Measurements from ENCODE around the gene LAMA2. TPM values are rescaled to one million over a fixed set of nuclear protein-coding genes. Genes with fewer than 3 reads are reported as not detected.

LAMA2 gene
- total RNA-seq, 1 experiment from 2014 or later = 4.2 TPM

DNA sequence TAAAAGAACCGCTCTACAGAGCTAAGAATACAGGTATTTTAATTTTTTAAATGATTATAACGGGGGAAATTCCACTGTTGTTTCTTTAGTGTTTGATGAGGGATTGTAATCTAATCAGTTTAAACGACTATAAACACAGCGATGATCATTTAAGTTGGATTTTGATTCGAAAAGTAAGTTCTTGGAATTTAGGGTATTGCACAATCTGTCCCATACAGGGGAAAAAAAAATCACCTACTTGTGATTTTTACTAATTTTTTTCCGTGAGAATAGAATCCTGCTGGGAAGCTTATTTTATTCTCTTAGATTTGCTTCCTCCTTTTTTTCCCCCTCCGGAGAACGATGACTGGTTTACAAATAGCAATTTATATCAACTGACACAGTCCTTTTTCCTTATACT lies 108.0 kb downstream of the LAMA2 start:
- no peaks in the 10 kb centered on the region for H3K9me3 ChIP-seq (ENCODE audit: control insufficient read depth, low read depth, low read length)
- no peak overlapping the region for H3K27ac ChIP-seq (ENCODE audit: insufficient read length, low read depth, low read length)
- H4K8ac ChIP-seq (replicated peaks; ENCODE audit: insufficient read length, low read depth, low read length) = no peak overlapping the region
- no peak overlapping the region for H4K91ac ChIP-seq (ENCODE audit: insufficient read length, low read depth, low read length)
- no peak overlapping the region for H2BK120ac ChIP-seq (ENCODE audit: low read depth, low read length, poor library complexity, severe bottlenecking)
- H3K4me2 ChIP-seq (ENCODE audit: insufficient read depth, insufficient read length, low read length) = no peak overlapping the region
- Mint-ChIP-seq H3K36me3 (ENCODE audit: insufficient read depth in 1 of 3, low read depth in 3 of 3) (no peaks in the 10 kb centered on the region; a peak in 1 of 7 replicates), H3K27me3 (ENCODE audit: low read depth) (no peaks in the 10 kb centered on the region), H3K9me3 (no peaks in the 10 kb centered on the region; a peak in 3 of 5 replicates), H3K4me3 (no peak overlapping the region), H3K27ac (no peak overlapping the region), H3K4me1 (0 out of 4 replicates have a peak, but pooled peaks cover 0 to 3% of the 10 kb centered on the region in 2 experiments)
- H3K9ac ChIP-seq (ENCODE audit: extremely low read depth, insufficient read length, low read length) = no peak overlapping the region
- no peak overlapping the region for H3T11ph ChIP-seq (ENCODE audit: low read length)
- no peaks in the 10 kb centered on the region for H3K79me1 ChIP-seq (ENCODE audit: insufficient read depth, low read depth, low read length, poor library complexity, severe bottlenecking)
- no peak overlapping the region for H3K14ac ChIP-seq (ENCODE audit: insufficient read depth, low read length)
- no peak overlapping the region for H3K56ac ChIP-seq (ENCODE audit: insufficient read length, low read depth, low read length)
- H2AK5ac ChIP-seq (ENCODE audit: insufficient read length, low read length) = no peak overlapping the region
- no peaks in the 10 kb centered on the region for H3K27me3 ChIP-seq (ENCODE audit: insufficient read depth, low read length)
- DNase-seq = no peak
- H3K4ac ChIP-seq (ENCODE audit: low read depth, low read length) = no peak overlapping the region
- no peak overlapping the region for H2BK20ac ChIP-seq (ENCODE audit: low read depth, low read length, poor library complexity, severe bottlenecking)
- no peak overlapping the region for H2BK12ac ChIP-seq (ENCODE audit: insufficient read length, low read depth, low read length)
- H2BK5ac ChIP-seq (ENCODE audit: insufficient read length, low read length) = no peak overlapping the region
- WGBS (ENCODE audit: extremely low coverage, insufficient read length, low lambda C conversion rate) = no CpG with 5 or more reads among the region's 8 CpGs
- H2AFZ ChIP-seq (ENCODE audit: low read length) = no peak overlapping the region
- H3K79me2 ChIP-seq (ENCODE audit: insufficient read depth, low read length) = no peaks in the 10 kb centered on the region
- no peaks in the 10 kb centered on the region for H3K23me2 ChIP-seq (ENCODE audit: insufficient read length, low read depth, low read length, poor library complexity, severe bottlenecking)
- H3K4me1 ChIP-seq (ENCODE audit: insufficient read depth, low read length) = no peaks in the 10 kb centered on the region
- no peak overlapping the region for H3K18ac ChIP-seq (ENCODE audit: insufficient read length, low read depth, low read length)
- H3K23ac ChIP-seq (ENCODE audit: insufficient read length, low read depth, low read length) = no peak overlapping the region
- H4K5ac ChIP-seq (ENCODE audit: insufficient read length, low read depth, low read length) = no peak overlapping the region
- TF ChIP-seq, protein P1, sequence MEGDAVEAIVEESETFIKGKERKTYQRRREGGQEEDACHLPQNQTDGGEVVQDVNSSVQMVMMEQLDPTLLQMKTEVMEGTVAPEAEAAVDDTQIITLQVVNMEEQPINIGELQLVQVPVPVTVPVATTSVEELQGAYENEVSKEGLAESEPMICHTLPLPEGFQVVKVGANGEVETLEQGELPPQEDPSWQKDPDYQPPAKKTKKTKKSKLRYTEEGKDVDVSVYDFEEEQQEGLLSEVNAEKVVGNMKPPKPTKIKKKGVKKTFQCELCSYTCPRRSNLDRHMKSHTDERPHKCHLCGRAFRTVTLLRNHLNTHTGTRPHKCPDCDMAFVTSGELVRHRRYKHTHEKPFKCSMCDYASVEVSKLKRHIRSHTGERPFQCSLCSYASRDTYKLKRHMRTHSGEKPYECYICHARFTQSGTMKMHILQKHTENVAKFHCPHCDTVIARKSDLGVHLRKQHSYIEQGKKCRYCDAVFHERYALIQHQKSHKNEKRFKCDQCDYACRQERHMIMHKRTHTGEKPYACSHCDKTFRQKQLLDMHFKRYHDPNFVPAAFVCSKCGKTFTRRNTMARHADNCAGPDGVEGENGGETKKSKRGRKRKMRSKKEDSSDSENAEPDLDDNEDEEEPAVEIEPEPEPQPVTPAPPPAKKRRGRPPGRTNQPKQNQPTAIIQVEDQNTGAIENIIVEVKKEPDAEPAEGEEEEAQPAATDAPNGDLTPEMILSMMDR (conservative IDR thresholded peaks at IDR 0.05) = no peak
- no peak overlapping the region for H2BK15ac ChIP-seq (ENCODE audit: low read depth, low read length)
- H4K20me1 ChIP-seq (ENCODE audit: control insufficient read depth, insufficient read depth, insufficient read length) = no peaks in the 10 kb centered on the region
